ENCODE measurements around the gene RASGRF2. TPM values are rescaled to one million over a fixed set of nuclear protein-coding genes. Genes with fewer than 3 reads are reported as not detected.

The RASGRF2 gene
- total RNA-seq, 1 donor from 2014 or later = 2.5 TPM

- H3K4me1 Mint-ChIP-seq (ENCODE audit: unreplicated experiment) = no peaks in the 10 kb centered on the region
- no peak for TF ChIP-seq CTCF (IDR thresholded peaks at IDR 0.05; ENCODE audit: unreplicated experiment)
- H3K4me3 Mint-ChIP-seq (ENCODE audit: unreplicated experiment) = no peak overlapping the region
- DNase-seq (ENCODE audit: low spot score) = no peak
- H3K36me3 Mint-ChIP-seq (ENCODE audit: low read depth, unreplicated experiment) = no peaks in the 10 kb centered on the region
- no peaks in the 10 kb centered on the region for H3K9me3 Mint-ChIP-seq (ENCODE audit: unreplicated experiment)
- no peaks in the 10 kb centered on the region for H3K27me3 Mint-ChIP-seq (ENCODE audit: unreplicated experiment)
- H3K27ac Mint-ChIP-seq (ENCODE audit: unreplicated experiment) = no peak overlapping the region
Measured at GRCh38 chr5:81137833-81138232, 177.7 kb downstream of the RASGRF2 start.

- H3K4me3 Mint-ChIP-seq (ENCODE audit: unreplicated experiment) = no peak overlapping the region
- no peaks in the 10 kb centered on the region for H3K4me1 Mint-ChIP-seq (ENCODE audit: unreplicated experiment)
- H3K9me3 Mint-ChIP-seq (ENCODE audit: unreplicated experiment) = no peaks in the 10 kb centered on the region
- no peak overlapping the region for H3K27ac Mint-ChIP-seq (ENCODE audit: unreplicated experiment)
- no peak for TF ChIP-seq CTCF (IDR thresholded peaks at IDR 0.05; ENCODE audit: unreplicated experiment)
- no peaks in the 10 kb centered on the region for H3K27me3 Mint-ChIP-seq (ENCODE audit: unreplicated experiment)
- H3K36me3 Mint-ChIP-seq (ENCODE audit: low read depth, unreplicated experiment) = no peaks in the 10 kb centered on the region
- DNase-seq (ENCODE audit: low spot score) = no peak
Measured at GRCh38 chr5:81140441-81140840, 180.3 kb downstream of the RASGRF2 start.

- TF ChIP-seq CTCF (IDR thresholded peaks at IDR 0.05; ENCODE audit: unreplicated experiment) = no peak
- Mint-ChIP-seq H3K27ac (ENCODE audit: unreplicated experiment) (no peak overlapping the region), H3K4me3 (ENCODE audit: unreplicated experiment) (no peak overlapping the region), H3K27me3 (ENCODE audit: unreplicated experiment) (peaks cover 3% of the 10 kb centered on the region), H3K36me3 (ENCODE audit: low read depth, unreplicated experiment) (no peaks in the 10 kb centered on the region), H3K9me3 (ENCODE audit: unreplicated experiment) (no peaks in the 10 kb centered on the region), H3K4me1 (ENCODE audit: unreplicated experiment) (no peaks in the 10 kb centered on the region)
- DNase-seq (ENCODE audit: low spot score) = no peak
Measured at GRCh38 chr5:81140943-81141342, 180.8 kb downstream of the RASGRF2 start.

- Mint-ChIP-seq H3K27ac (ENCODE audit: unreplicated experiment) (no peak overlapping the region), H3K4me3 (ENCODE audit: unreplicated experiment) (no peak overlapping the region)
- DNase-seq (ENCODE audit: low spot score) = no peak
Measured at GRCh38 chr5:81142108-81142507, 181.9 kb downstream of the RASGRF2 start.

More at GRCh38 chr5:81142108-81142507, 181.9 kb downstream of the RASGRF2 start:
- no peaks in the 10 kb centered on the region for H3K9me3 Mint-ChIP-seq (ENCODE audit: unreplicated experiment)
- no peaks in the 10 kb centered on the region for H3K4me1 Mint-ChIP-seq (ENCODE audit: unreplicated experiment)
- H3K36me3 Mint-ChIP-seq (ENCODE audit: low read depth, unreplicated experiment) = no peaks in the 10 kb centered on the region
- peaks cover 3% of the 10 kb centered on the region for H3K27me3 Mint-ChIP-seq (ENCODE audit: unreplicated experiment)
- TF ChIP-seq CTCF (IDR thresholded peaks at IDR 0.05; ENCODE audit: unreplicated experiment) = no peak
